Ishikawa (cell line): Measurements from ENCODE around the gene PLCD3.

Source experiments
- CEBPB ChIP-seq: IDR thresholded peaks from 2 replicates; pipeline ENCODE4 v1.6.1; 2012
- CREB1 ChIP-seq: IDR thresholded peaks from 2 replicates; pipeline ENCODE4 v1.6.1; 2012; ENCODE audit warnings: low read depth
- EGR1 ChIP-seq: IDR thresholded peaks from 2 replicates; pipeline ENCODE4 v1.6.1; 2012
- EP300 ChIP-seq: IDR thresholded peaks from 2 replicates; pipeline ENCODE4 v1.6.1; 2012; ENCODE audit warnings: borderline replicate concordance
- FOXM1 ChIP-seq: IDR thresholded peaks from 2 replicates; pipeline ENCODE4 v1.6.1; 2012; ENCODE audit warnings: low read depth, borderline replicate concordance
- NFIC ChIP-seq: IDR thresholded peaks from 2 replicates; pipeline ENCODE4 v1.6.1; 2012
- RAD21 ChIP-seq: IDR thresholded peaks from 2 replicates; pipeline ENCODE4 v1.6.1; 2012; ENCODE audit warnings: low read depth
- TAF1 ChIP-seq: IDR thresholded peaks from 2 replicates; pipeline ENCODE4 v1.6.1; 2012; ENCODE audit warnings: low read depth, mild to moderate bottlenecking
- TCF12 ChIP-seq: IDR thresholded peaks from 2 replicates; pipeline ENCODE4 v1.6.1; 2012; ENCODE audit warnings: low read depth
- TEAD4 ChIP-seq: IDR thresholded peaks from 2 replicates; pipeline ENCODE4 v1.6.1; 2012
- YY1 ChIP-seq: IDR thresholded peaks from 2 replicates; pipeline ENCODE4 v1.6.1; 2012; ENCODE audit warnings: low read depth
- TF ChIP-seq, protein P1 (sequence below): IDR thresholded peaks from 2 replicates; pipeline ENCODE4 v1.6.1; 2012
- TF ChIP-seq, protein P2 (sequence below): IDR thresholded peaks from 2 replicates; pipeline ENCODE4 v1.6.1; 2012; ENCODE audit warnings: low read depth, mild to moderate bottlenecking

DNA sequence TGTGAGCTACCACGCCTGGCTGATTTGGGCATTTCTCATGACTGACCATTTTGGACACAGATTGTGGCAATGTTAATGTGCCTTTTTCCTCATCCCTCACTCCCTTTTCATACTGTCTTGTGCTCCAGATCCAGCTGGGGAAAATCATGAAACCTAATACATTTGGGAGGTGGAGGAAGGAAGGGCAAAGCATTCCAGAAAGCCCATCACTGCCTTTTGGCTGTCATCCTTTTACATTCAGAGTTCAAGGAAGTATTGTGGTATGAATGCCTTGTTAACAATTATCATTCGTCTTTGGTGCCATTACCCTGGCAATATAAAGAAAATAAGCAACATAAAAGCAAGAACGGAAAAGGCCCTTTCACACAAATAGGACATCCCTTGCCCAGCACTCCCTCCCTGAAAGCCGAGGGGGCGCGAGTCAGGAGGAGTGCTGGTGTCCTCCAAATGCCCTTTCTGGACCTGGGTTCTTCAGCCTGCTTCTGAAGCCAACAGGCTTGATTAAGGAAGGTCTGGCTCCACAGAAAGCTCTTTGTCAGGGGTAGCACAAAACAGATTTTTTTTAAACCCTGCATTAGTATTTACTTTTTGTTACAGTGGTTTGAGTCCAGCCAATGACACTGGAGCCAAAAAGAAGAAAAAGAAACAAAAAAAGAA, 51.1 kb downstream of the PLCD3 start:
- TF ChIP-seq, protein P1, sequence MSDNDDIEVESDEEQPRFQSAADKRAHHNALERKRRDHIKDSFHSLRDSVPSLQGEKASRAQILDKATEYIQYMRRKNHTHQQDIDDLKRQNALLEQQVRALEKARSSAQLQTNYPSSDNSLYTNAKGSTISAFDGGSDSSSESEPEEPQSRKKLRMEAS: no peak
- no peak for TF ChIP-seq TCF12
- no peak for TF ChIP-seq EP300
- TF ChIP-seq YY1: no peak
- TF ChIP-seq, protein P2, sequence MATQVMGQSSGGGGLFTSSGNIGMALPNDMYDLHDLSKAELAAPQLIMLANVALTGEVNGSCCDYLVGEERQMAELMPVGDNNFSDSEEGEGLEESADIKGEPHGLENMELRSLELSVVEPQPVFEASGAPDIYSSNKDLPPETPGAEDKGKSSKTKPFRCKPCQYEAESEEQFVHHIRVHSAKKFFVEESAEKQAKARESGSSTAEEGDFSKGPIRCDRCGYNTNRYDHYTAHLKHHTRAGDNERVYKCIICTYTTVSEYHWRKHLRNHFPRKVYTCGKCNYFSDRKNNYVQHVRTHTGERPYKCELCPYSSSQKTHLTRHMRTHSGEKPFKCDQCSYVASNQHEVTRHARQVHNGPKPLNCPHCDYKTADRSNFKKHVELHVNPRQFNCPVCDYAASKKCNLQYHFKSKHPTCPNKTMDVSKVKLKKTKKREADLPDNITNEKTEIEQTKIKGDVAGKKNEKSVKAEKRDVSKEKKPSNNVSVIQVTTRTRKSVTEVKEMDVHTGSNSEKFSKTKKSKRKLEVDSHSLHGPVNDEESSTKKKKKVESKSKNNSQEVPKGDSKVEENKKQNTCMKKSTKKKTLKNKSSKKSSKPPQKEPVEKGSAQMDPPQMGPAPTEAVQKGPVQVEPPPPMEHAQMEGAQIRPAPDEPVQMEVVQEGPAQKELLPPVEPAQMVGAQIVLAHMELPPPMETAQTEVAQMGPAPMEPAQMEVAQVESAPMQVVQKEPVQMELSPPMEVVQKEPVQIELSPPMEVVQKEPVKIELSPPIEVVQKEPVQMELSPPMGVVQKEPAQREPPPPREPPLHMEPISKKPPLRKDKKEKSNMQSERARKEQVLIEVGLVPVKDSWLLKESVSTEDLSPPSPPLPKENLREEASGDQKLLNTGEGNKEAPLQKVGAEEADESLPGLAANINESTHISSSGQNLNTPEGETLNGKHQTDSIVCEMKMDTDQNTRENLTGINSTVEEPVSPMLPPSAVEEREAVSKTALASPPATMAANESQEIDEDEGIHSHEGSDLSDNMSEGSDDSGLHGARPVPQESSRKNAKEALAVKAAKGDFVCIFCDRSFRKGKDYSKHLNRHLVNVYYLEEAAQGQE: no peak
- no peak for TF ChIP-seq CEBPB
- no peak for TF ChIP-seq EGR1
- TF ChIP-seq RAD21: no peak
- TF ChIP-seq TEAD4: no peak
- no peak for TF ChIP-seq TAF1
- no peak for TF ChIP-seq NFIC
- no peak for TF ChIP-seq CREB1
- TF ChIP-seq FOXM1: no peak
